ENCODE data around the gene BRD9.

GRCh38 chr5:893137-893506 lies 521 bp upstream of the BRD9 start:
- TF ChIP-seq EP300 (IDR thresholded peaks at IDR 0.05) (no peak), CTCF (IDR thresholded peaks at IDR 0.05) (no peak)
